HL-60 (cell line): ENCODE results near the gene ARPC5.
A peak's percentile ranks its signal among the peaks of the same experiment; 100 is the strongest.
"Not testable (repeated sequence)": the region's sequence is repeated elsewhere in the genome, so short reads cannot be mapped to it uniquely, and the experiment has no call there.

Experiments
- DNase-seq, 2 experiments: peaks; one replicate each; pipeline ENCODE4 v3.0.0-alpha.2; 2010 to 2020; ENCODE audit warnings: low read depth in 1 of 2, low spot score in 1 of 2
- H3K27ac ChIP-seq: fragments of 250-450 bp; sonication (Bioruptor Pico); replicated peaks from 2 replicates; pipeline ENCODE4 v1.5.1; 2020; ENCODE audit warnings: mild to moderate bottlenecking, moderate library complexity
- H3K27me3 ChIP-seq: fragments of 250-450 bp; sonication (Bioruptor Pico); 2 replicates; pipeline ENCODE4 v1.5.1; 2021; ENCODE audit warnings: mild to moderate bottlenecking, moderate library complexity; ENCODE audit not compliant: insufficient read depth, poor library complexity, severe bottlenecking
- H3K4me3 ChIP-seq: replicated peaks from 2 replicates; pipeline ENCODE4 v1.5.1; 2011; ENCODE audit warnings: mild to moderate bottlenecking, control low read depth, low read length; ENCODE audit not compliant: insufficient read depth
- GABPA ChIP-seq: IDR thresholded peaks from 2 replicates; pipeline ENCODE4 v1.6.1; 2012; ENCODE audit warnings: low read depth
- POLR2AphosphoS5 ChIP-seq: IDR thresholded peaks from 2 replicates; pipeline ENCODE4 v1.6.1; 2012; ENCODE audit warnings: low read depth
- SPI1 ChIP-seq: IDR thresholded peaks from 2 replicates; pipeline ENCODE4 v1.6.1; 2012; ENCODE audit warnings: low read depth, mild to moderate bottlenecking, borderline replicate concordance
- long read RNA-seq: library from polyadenylated mRNA; unstranded; transcript quantifications from one replicate; pipeline ENCODE4 v2.0.0, GENCODE V29; 2020
- TF ChIP-seq, protein P1 (sequence below): IDR thresholded peaks from one replicate; pipeline ENCODE4 v1.5.1; 2011; ENCODE audit warnings: low read length, control low read depth, inconsistent platforms; ENCODE audit not compliant: insufficient read depth
- TF ChIP-seq, protein P2 (sequence below): IDR thresholded peaks from 2 replicates; pipeline ENCODE4 v1.6.1; 2012; ENCODE audit warnings: low read depth; ENCODE audit not compliant: insufficient replicate concordance

ARPC5 gene
- long read RNA-seq, full-length matches to known transcripts, result 876 of 884 reads
- long read RNA-seq, partial matches to known transcripts, result 2 of 884 reads
- long read RNA-seq, other reads (novel, unspliced or antisense), result 6 of 884 reads

DNA sequence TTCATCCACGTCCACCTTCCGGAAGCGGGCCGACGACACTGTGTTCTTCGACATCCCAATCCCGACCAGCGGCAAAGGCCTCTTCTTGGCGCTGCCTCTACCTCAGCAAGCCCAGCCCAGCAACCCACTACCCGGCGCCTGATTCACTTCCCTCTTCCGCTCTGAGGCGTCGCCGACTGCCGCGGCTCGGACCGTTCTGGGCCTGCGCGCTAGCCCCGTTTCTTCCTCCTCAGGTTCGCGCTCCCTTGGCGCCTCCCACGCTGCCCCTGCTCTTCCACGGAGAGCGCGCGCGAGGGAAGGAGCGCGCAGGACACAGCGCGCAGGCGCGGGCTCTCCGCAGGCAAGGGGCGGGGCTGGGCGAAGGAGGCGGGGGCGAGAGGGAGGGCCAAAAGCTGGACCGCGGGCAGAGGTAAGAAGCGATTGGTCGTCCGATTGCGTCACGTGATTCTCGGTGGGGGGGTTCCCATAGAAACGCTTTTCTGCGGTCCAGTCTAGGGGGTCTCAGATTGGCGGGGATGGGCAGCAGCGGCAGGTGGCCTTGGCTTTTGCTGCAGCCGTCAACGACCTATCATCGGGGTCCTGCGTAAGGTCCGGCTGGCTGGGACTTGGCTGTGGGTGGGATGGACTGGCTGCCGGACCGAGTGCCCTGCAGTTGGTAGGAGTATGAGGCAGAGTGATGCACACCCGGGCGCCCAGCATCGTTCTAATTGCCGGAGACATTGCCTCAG, at the start of gene ARPC5:
Gene ARPC5, minus strand, starts transcription at position 178 of the 728 bp plus-strand sequence. Its CDS starts 124 bp downstream, at position 54.
- TF ChIP-seq, protein P1, sequence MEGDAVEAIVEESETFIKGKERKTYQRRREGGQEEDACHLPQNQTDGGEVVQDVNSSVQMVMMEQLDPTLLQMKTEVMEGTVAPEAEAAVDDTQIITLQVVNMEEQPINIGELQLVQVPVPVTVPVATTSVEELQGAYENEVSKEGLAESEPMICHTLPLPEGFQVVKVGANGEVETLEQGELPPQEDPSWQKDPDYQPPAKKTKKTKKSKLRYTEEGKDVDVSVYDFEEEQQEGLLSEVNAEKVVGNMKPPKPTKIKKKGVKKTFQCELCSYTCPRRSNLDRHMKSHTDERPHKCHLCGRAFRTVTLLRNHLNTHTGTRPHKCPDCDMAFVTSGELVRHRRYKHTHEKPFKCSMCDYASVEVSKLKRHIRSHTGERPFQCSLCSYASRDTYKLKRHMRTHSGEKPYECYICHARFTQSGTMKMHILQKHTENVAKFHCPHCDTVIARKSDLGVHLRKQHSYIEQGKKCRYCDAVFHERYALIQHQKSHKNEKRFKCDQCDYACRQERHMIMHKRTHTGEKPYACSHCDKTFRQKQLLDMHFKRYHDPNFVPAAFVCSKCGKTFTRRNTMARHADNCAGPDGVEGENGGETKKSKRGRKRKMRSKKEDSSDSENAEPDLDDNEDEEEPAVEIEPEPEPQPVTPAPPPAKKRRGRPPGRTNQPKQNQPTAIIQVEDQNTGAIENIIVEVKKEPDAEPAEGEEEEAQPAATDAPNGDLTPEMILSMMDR, result no peak
- TF ChIP-seq, protein P2, sequence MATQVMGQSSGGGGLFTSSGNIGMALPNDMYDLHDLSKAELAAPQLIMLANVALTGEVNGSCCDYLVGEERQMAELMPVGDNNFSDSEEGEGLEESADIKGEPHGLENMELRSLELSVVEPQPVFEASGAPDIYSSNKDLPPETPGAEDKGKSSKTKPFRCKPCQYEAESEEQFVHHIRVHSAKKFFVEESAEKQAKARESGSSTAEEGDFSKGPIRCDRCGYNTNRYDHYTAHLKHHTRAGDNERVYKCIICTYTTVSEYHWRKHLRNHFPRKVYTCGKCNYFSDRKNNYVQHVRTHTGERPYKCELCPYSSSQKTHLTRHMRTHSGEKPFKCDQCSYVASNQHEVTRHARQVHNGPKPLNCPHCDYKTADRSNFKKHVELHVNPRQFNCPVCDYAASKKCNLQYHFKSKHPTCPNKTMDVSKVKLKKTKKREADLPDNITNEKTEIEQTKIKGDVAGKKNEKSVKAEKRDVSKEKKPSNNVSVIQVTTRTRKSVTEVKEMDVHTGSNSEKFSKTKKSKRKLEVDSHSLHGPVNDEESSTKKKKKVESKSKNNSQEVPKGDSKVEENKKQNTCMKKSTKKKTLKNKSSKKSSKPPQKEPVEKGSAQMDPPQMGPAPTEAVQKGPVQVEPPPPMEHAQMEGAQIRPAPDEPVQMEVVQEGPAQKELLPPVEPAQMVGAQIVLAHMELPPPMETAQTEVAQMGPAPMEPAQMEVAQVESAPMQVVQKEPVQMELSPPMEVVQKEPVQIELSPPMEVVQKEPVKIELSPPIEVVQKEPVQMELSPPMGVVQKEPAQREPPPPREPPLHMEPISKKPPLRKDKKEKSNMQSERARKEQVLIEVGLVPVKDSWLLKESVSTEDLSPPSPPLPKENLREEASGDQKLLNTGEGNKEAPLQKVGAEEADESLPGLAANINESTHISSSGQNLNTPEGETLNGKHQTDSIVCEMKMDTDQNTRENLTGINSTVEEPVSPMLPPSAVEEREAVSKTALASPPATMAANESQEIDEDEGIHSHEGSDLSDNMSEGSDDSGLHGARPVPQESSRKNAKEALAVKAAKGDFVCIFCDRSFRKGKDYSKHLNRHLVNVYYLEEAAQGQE, result no peak
- TF ChIP-seq GABPA (peak; percentile 38; the same call in 1 of the 2 replicates), SPI1 (peak; percentile 93), POLR2AphosphoS5 (peak; percentile 88)
- peak within 1 kb of the TSS; percentile 89 for H3K27ac ChIP-seq
- peak within 1 kb of the TSS; percentile 97 for H3K4me3 ChIP-seq
- no peaks in the 10 kb centered on the region for H3K27me3 ChIP-seq
- peak; percentile 96 to 97 for DNase-seq

DNA sequence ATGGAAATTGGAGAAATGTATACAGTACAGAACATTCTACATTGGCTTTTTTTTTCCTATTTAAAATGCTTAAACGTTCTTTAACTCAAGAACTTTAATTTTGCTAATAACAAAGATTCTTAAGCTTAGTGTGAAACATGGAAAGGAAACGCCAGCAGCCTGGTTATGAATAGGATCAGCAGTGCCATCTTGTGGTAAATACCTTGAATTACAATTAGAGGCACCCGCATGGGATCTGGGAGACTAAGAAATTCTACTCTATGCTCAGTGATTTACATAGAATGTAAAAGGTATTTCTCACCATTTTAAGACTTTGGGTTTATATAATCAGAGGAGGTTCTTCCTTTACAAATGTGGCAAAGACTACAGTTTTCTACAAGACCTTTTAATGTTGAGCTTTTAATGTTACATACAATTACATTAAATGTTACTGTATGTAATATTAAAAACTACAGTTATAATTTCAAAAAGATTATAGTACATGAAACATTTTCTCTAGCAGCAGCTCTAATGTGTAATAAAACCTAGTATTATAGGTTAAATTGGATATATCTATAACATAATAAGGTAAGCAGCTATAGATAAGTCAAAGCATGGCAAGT, 49.6 kb upstream of the ARPC5 start:
- H3K4me3 ChIP-seq, result no peak overlapping the region
- TF ChIP-seq, protein P1, result peak; percentile 19
- TF ChIP-seq GABPA, result no peak
- no peak overlapping the region for H3K27ac ChIP-seq
- DNase-seq, result peak; percentile 20 to 41
- H3K27me3 ChIP-seq, result no peaks in the 10 kb centered on the region

DNA sequence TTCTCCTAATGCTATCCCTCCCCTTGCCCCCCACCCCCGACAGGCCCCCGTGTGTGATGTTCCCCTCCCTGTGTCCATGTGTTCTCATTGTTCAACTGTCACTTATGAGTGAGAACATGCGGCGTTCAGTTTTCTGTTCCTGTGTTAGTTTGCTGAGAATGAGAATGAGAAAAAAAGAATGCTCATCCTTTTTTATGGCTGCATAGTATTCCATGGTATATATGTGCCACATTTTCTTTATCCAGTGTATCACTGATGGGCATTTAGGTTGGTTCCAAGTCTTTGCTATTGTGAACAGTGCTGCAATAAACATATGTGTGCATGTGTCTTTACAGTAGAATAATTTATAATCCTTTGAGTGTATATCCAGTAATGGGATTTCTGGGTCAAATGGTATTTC, 43.8 kb upstream of the ARPC5 start:
- not testable (repeated sequence) for H3K27ac ChIP-seq, H3K27me3 ChIP-seq, H3K4me3 ChIP-seq, DNase-seq

DNA sequence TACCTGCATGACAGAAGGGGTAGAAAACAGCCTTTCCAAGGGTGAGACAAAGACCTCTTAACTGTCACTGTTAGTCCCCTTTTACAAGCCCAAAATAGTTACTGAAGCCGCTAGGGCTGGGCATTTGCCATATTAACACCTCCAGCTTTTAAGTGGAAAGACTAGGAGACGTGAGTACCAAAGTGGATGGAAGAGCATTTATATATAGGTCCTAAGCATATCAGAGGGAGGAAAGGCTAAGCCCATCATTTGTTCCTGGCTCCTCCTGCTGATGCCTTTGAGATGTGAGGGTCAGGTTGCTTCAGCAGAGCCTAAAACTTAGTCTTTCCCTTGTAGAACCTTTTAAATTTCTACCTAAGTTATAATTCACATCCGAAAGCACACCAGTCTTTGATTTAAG, 43.2 kb upstream of the ARPC5 start:
- no peak for DNase-seq
- Histone ChIP-seq H3K27me3 (peaks cover 8% of the 10 kb centered on the region), H3K27ac (no peak overlapping the region), H3K4me3 (no peak overlapping the region)
- no peak for TF ChIP-seq SPI1
- TF ChIP-seq GABPA, result no peak
- TF ChIP-seq, protein P2, result no peak
- TF ChIP-seq, protein P1, result no peak
